SH-SY5Y (cell line): Measurements from ENCODE around the gene TNS4.

ENCODE experiments used
- GATA2 ChIP-seq: IDR thresholded peaks from 2 replicates; pipeline ENCODE4 v1.6.1; 2011; ENCODE audit warnings: mild to moderate bottlenecking, low read depth, low read length
- GATA3 ChIP-seq: IDR thresholded peaks from 2 replicates; pipeline ENCODE4 v1.6.1; 2011; ENCODE audit warnings: low read depth, mild to moderate bottlenecking, low read length, moderate library complexity

- no peak for TF ChIP-seq GATA2
- TF ChIP-seq GATA3 = no peak
Measured at GRCh38 chr17:40491486-40491885, 9.9 kb downstream of the TNS4 start.
